ENCODE results near the gene ZSCAN31. TPM values are rescaled to one million over a fixed set of nuclear protein-coding genes. Genes with fewer than 3 reads are reported as not detected.

ZSCAN31 gene
- total and polyA plus RNA-seq, 9 of the 15 experiments (the other 6 are each of a cell fraction or from before 2014, with no cell fraction given) = 3.9 to 12.1 (median 7.0) TPM

GRCh38 chr6:28347119-28347518, 11.2 kb upstream of the ZSCAN31 start (continued):
- TF ChIP-seq HDAC1 (IDR thresholded peaks at IDR 0.05) (0 out of 4 replicates have a peak, but pooled peaks of 1 of the 2 experiments have one; percentile 45), CXXC5 (CRISPR knock-in tag; IDR thresholded peaks at IDR 0.05) (peak; percentile 22), ZMIZ1 (IDR thresholded peaks at IDR 0.05; ENCODE audit: low read depth in 2 of 2, low read length in 2 of 2) (no peak), SAP30 (IDR thresholded peaks at IDR 0.05; ENCODE audit: borderline replicate concordance, insufficient read depth, low read depth, low read length, poor library complexity, severe bottlenecking) (no peak), HDAC2 (IDR thresholded peaks at IDR 0.05) (0 out of 2 replicates have a peak, but pooled peaks have one; percentile 35), CREM (IDR thresholded peaks at IDR 0.05; ENCODE audit: low read depth) (no peak), HMGXB4 (CRISPR knock-in tag; IDR thresholded peaks at IDR 0.05) (no peak), SIRT6 (IDR thresholded peaks at IDR 0.05; ENCODE audit: low read depth, low read length) (no peak), SAFB2 (IDR thresholded peaks at IDR 0.05; ENCODE audit: borderline replicate concordance, low read depth, low read length, severe bottlenecking) (no peak), ZHX1 (conservative IDR thresholded peaks at IDR 0.05; ENCODE audit: low read length) (no peak), AFF4 (CRISPR knock-in tag; IDR thresholded peaks at IDR 0.05) (no peak), NR4A1 (CRISPR knock-in tag; IDR thresholded peaks at IDR 0.05) (no peak), NR4A1 (tag; IDR thresholded peaks at IDR 0.05) (no peak), MAZ (CRISPR knock-in tag; conservative IDR thresholded peaks at IDR 0.05 in 1 of 2, IDR thresholded peaks at IDR 0.05 in 1 of 2) (no peak)

Measured in K562 (cell line).